Measurements from ENCODE around the gene RCN2. TPM values are rescaled to one million over a fixed set of nuclear protein-coding genes. Genes with fewer than 3 reads are reported as not detected.

Gene RCN2
- total RNA-seq, result 60.4 and 66.3 TPM in 2 replicates

DNA sequence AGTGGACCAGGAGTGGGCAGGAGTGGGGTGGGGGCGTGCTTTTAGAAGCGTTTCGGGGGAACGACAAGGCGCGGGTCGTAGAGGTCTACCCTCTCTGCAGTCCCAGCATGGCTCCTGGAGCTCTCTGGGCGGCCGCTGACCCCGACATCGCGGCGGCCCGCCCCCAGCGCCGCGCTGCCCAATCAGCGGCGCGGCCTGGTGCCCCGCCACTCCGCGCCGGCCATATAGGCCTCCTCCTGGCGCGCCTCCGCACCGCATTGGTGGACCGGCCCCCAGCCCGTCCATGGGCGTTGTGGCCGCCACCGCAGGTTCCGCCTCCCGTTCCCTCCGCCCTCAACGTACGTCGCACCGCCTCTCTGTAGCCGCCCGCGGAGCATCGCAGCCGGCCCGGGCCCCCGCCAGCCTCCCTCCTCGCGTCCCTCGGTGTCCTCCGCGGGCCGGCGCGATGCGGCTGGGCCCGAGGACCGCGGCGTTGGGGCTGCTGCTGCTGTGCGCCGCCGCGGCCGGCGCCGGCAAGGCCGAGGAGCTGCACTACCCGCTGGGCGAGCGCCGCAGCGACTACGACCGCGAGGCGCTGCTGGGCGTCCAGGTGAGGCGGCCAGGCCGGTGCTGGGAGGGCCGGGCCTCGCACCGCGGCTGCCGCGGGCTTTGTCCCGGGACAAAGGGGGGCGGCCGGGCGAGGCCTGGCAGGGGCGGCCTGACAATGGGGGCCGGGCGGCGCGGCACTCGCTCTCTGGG is at the start of gene RCN2:
TSS of gene RCN2 (plus strand) at position 353 of the 738 bp plus-strand sequence. CDS start at position 446, 93 bp downstream.

DNA sequence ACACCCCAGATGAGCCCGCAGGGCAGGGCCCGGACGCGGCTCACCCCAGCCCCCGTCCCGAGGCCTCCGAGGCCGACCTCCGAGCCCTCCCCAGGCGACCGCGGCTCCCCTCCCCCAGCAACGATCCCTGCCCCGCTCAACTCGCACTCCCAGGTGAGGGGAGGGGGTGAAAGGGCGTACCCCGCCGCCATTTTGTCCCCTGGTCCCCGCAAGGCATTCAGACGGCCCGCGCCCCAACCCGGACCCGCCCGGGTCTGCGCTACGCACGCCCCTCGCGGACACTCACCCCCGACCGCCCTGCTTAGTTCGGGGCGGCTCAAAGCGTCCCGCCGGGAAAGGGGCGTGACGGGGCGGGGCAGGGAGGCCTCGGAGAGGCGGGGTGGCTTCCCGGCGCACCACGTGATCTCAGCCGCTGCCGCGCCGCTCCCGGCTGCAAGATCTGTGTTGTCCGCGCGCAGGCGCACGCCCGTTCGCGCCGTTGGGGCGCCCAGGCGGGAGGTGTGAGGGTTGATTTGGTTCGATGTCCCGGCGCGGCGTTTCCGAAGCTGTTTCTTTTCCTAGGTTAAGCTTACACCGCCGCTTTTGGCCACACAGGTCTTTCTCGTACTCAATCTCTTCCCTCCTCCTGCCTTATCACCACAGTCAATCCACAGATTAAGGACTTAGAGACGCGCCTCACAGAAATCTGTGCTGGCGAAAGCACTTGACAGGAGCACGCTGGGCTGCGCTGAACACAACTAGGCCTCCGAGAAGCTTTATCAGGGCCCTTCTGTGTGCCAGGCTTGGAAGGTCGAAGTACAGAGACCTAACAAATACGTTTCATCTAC is 26.3 kb upstream of the RCN2 start, which contains the start of gene SCAPER:
TSS of gene SCAPER (minus strand) at position 328 of the 827 bp plus-strand sequence. CDS start 21,523 bp downstream, outside the sequence.

DNA sequence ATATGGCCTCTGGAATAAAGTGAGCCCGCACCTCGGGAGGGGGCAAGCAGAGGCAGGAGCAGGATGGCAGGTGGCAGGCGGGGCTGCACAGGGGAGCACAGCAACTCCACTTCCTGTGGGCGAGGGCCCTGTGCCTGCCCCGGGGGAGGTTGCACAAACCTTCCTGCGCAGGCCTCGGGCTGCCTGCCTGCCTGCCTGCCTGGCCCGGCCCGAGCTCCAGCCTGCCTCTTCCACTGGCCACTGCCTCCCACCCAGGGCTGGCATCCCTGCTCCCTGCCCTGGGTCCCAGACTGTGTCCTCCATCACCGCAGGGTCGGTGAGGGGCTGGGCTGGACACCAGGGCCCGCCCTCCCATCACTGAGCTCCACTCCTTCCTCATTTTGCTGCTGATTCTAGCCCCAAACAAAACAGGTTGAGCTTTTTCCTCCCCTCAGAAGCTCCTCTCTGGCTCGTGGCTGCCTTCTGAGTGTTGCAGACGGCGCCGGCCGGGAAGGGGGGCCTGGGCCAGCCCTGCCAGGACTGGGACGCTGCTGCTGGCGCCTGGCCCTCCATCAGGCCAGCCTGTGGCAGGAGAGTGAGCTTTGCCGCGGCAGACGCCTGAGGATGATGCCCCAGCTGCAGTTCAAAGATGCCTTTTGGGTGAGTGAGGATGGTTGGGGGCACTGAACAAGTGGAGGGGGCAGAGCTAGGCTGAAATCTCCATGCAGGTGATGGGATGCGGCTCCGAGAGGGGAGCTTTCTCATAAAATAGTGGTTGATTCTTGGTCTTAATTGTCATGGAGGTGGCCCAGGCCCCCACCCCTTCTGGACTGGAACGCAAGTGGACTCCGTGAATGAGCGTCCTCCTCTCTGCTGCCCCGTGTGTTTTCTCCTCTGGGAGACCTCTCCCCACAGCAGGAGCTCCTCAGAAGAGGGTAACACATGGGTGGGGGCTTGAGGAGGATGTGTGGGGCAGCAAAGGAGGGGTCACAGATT is 63.7 kb downstream of the RCN2 start, which contains the start of gene PSTPIP1:
TSS of gene PSTPIP1 (plus strand) at position 156 of the 975 bp plus-strand sequence. CDS start at position 604, 448 bp downstream.

Other genes with a start within 250 kb of the RCN2 start
- gene SCAPER, start 26.4 kb upstream of the RCN2 start, total RNA-seq, result 6.7 and 7.6 TPM in 2 replicates
- 1.4 and 1.8 TPM in 2 replicates for gene PSTPIP1, start 63.4 kb downstream of the RCN2 start, total RNA-seq
- gene TSPAN3, start 139.4 kb downstream of the RCN2 start, total RNA-seq, result 150 and 311 TPM in 2 replicates